K562 (cell line): ENCODE measurements around the gene ADNP. TPM values are rescaled to one million over a fixed set of nuclear protein-coding genes. Genes with fewer than 3 reads are reported as not detected.

ENCODE experiments used
- AFF4 ChIP-seq: sonication (generic); formaldehyde crosslinking; IDR thresholded peaks from 2 replicates; pipeline ENCODE4 v1.8.0; 2023; ENCODE audit warnings: mild to moderate bottlenecking, missing genetic modification reagents
- CBFA2T2 ChIP-seq: fragments of 450-650 bp; conservative IDR thresholded peaks from 2 replicates; pipeline ENCODE4 v1.6.1; 2017; ENCODE audit warnings: mild to moderate bottlenecking
- MTF1 ChIP-seq: fragments of 250-450 bp; sonication (Bioruptor Pico); IDR thresholded peaks from 2 replicates; pipeline ENCODE4 v1.9.0; 2021; ENCODE audit warnings: moderate library complexity, mild to moderate bottlenecking, inconsistent platforms, borderline replicate concordance
- NONO ChIP-seq, 2 experiments: fragments of 200-400 bp in 1 of 2; fragments of 450-650 bp in 1 of 2; formaldehyde crosslinking in 1 of 2; IDR thresholded peaks; 2 replicates each; pipeline ENCODE4 v1.6.1; 2017; ENCODE audit warnings: low read depth in 2 of 2, mild to moderate bottlenecking in 2 of 2, moderate library complexity in 2 of 2, low read length in 1 of 2
- PRDM10 ChIP-seq: fragments of 450-650 bp; IDR thresholded peaks from 2 replicates; pipeline ENCODE4 v1.6.1; 2018; ENCODE audit not compliant: partially characterized antibody
- PTBP1 ChIP-seq: fragments of 200-400 bp; formaldehyde crosslinking; IDR thresholded peaks from 2 replicates; pipeline ENCODE4 v1.6.1; 2017; ENCODE audit warnings: low read depth, low read length
- REST ChIP-seq, 2 experiments: fragments of 450-650 bp; formaldehyde crosslinking in 1 of 2; IDR thresholded peaks; 2 replicates each; pipeline versions ENCODE4 v1.4.0 to v1.6.1; 2014 to 2020; ENCODE audit warnings: mild to moderate bottlenecking in 2 of 2, borderline replicate concordance in 1 of 2, low read depth in 1 of 2
- TARDBP ChIP-seq: fragments of 450-650 bp; IDR thresholded peaks from 2 replicates; pipeline ENCODE4 v1.6.1; 2016
- ZNF584 ChIP-seq: fragments of 200-800 bp; sonication (Bioruptor generic); IDR thresholded peaks from 2 replicates; pipeline ENCODE4 v1.6.1; 2016; ENCODE audit warnings: low read depth, mild to moderate bottlenecking, missing genetic modification characterization, missing compliant biosample characterization
- polyA plus RNA-seq, 8 experiments: library from polyadenylated mRNA; depleted of rRNA in 4 of 8; stranded (reverse) in 5 of 8; unstranded in 3 of 8; fragments of >200 nt; fragmentation: Nextera tagmentation in 2 of 8; fragmentation: Illumina TruSeq in 1 of 8; extraction: Ambion mirVana in 2 of 8; extraction: Trizol in 1 of 8; gene quantifications; 2 replicates each; pipeline versions ENCODE4 v1.2.1 to v1.2.3, GENCODE V29; 2011 to 2014; ENCODE audit warnings: inconsistent platforms in 1 of 8, missing spikeins in 1 of 8
- total RNA-seq, 7 experiments: library from RNA; depleted of rRNA in 6 of 7; stranded (reverse); fragments of >200 nt in 6 of 7; fragmentation: Illumina TruSeq in 2 of 7; extraction: Trizol in 2 of 7; gene quantifications; 2 replicates each; pipeline versions ENCODE4 v1.2.1 to v1.2.3, GENCODE V29; 2011 to 2021; ENCODE audit warnings: low replicate concordance in 1 of 7

The ADNP gene
- total and polyA plus RNA-seq, 9 of the 15 experiments (the other 6 are each of a cell fraction or from before 2014, with no cell fraction given) = 17.8 to 59.9 (median 25.3) TPM

GRCh38 chr20:50929299-50930138 is 1.7 kb downstream of the ADNP start (continued):
- TF ChIP-seq REST (IDR thresholded peaks at IDR 0.05; ENCODE audit: borderline replicate concordance) = peak; percentile 77
- TF ChIP-seq REST (CRISPR knock-in tag; IDR thresholded peaks at IDR 0.05; ENCODE audit: low read depth) = no peak
- TF ChIP-seq PRDM10 = peak; percentile 55
- TF ChIP-seq MTF1 (CRISPR knock-in tag) = no peak
- peak; percentile 76; the same call in 1 of the 2 replicates for TF ChIP-seq AFF4
- peak; percentile 85; the same call in 1 of the 2 replicates for TF ChIP-seq PTBP1
- TF ChIP-seq TARDBP = 0 out of 2 replicates have a peak, but pooled peaks have one; percentile 38
- no peak; the same call in 1 of the 2 replicates for TF ChIP-seq CBFA2T2
- no peak for TF ChIP-seq ZNF584 (CRISPR knock-in tag)
- peak in 1 of 2 experiments; percentile 54; a peak in 1 of 4 replicates for TF ChIP-seq NONO (IDR thresholded peaks at IDR 0.05; ENCODE audit: low read depth in 2 of 2, low read length in 1 of 2)
